Measurements from ENCODE around the gene AUH.

Gene AUH

GRCh38 chr9:91340395-91340967 lies 21.2 kb downstream of the AUH start:
- Histone ChIP-seq H3K36me3 (ENCODE audit: insufficient read depth, low read length) (peaks cover 22% of the 10 kb centered on the region), H3K27ac (no peak overlapping the region), H3K9ac (ENCODE audit: insufficient read length) (no peak overlapping the region), H3K4me3 (no peak overlapping the region), H3K9me3 (ENCODE audit: low read depth, low read length) (no peaks in the 10 kb centered on the region; the same call in 1 of the 2 replicates)
- TF ChIP-seq FOXP2 (optimal IDR thresholded peaks at IDR 0.05; ENCODE audit: control extremely low read depth, extremely low read length, insufficient read depth) = no peak
- no peak for TF ChIP-seq POLR2AphosphoS5 (IDR thresholded peaks at IDR 0.05; ENCODE audit: borderline replicate concordance, low read depth, low read length)
- no peak for TF ChIP-seq EZH2 (IDR thresholded peaks at IDR 0.05)
- DNase-seq (ENCODE audit: low read depth, low spot score) = no peak

DNA sequence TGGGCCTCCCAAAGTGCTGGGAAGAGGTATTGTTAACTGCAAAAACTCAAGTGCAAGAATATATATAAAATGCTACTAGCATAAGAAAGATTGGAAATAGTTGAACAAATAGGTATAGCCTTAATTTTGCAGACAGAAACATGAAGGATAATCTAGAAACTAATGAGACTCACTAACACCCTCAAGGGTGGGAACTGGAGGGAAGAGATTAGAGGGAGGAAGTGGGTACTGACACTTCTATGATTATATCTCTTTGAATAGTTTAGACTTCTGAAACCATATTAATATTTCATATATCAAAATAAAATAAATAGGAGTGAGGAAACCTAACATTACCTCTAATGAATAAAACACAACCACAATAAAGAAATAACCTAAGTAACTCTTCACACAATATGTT lies 23.0 kb downstream of the AUH start:
- no peak overlapping the region for H3K9ac ChIP-seq (ENCODE audit: insufficient read length)
- H3K9me3 ChIP-seq (ENCODE audit: low read depth, low read length) = no peaks in the 10 kb centered on the region; the same call in 1 of the 2 replicates
- H3K36me3 ChIP-seq (ENCODE audit: insufficient read depth, low read length) = peaks cover 22% of the 10 kb centered on the region
- TF ChIP-seq POLR2AphosphoS5 (IDR thresholded peaks at IDR 0.05; ENCODE audit: borderline replicate concordance, low read depth, low read length) (no peak), EZH2 (IDR thresholded peaks at IDR 0.05) (no peak), FOXP2 (optimal IDR thresholded peaks at IDR 0.05; ENCODE audit: control extremely low read depth, extremely low read length, insufficient read depth) (no peak)
- no peak for DNase-seq (ENCODE audit: low read depth, low spot score)
- no peak overlapping the region for H3K27ac ChIP-seq
- no peak overlapping the region for H3K4me3 ChIP-seq

- no peak overlapping the region for H3K27ac ChIP-seq
- no peak for DNase-seq (ENCODE audit: low read depth, low spot score)
- H3K36me3 ChIP-seq (ENCODE audit: insufficient read depth, low read length) = peaks cover 13% of the 10 kb centered on the region
- H3K9me3 ChIP-seq (ENCODE audit: low read depth, low read length) = no peaks in the 10 kb centered on the region; the same call in 1 of the 2 replicates
- H3K4me3 ChIP-seq = no peak overlapping the region
- TF ChIP-seq FOXP2 (optimal IDR thresholded peaks at IDR 0.05; ENCODE audit: control extremely low read depth, extremely low read length, insufficient read depth) (no peak), POLR2AphosphoS5 (IDR thresholded peaks at IDR 0.05; ENCODE audit: borderline replicate concordance, low read depth, low read length) (no peak), EZH2 (IDR thresholded peaks at IDR 0.05) (no peak)
- no peak overlapping the region for H3K9ac ChIP-seq (ENCODE audit: insufficient read length)
Observed at GRCh38 chr9:91336786-91337185, 24.9 kb downstream of the AUH start.

GRCh38 chr9:91334053-91334452 lies 27.7 kb downstream of the AUH start:
- peaks cover 5% of the 10 kb centered on the region for H3K36me3 ChIP-seq (ENCODE audit: insufficient read depth, low read length)
- no peak overlapping the region for H3K4me3 ChIP-seq
- H3K27ac ChIP-seq = no peak overlapping the region
- H3K9ac ChIP-seq (ENCODE audit: insufficient read length) = no peak overlapping the region
- no peaks in the 10 kb centered on the region for H3K9me3 ChIP-seq (ENCODE audit: low read depth, low read length)
- DNase-seq (ENCODE audit: low read depth, low spot score) = no peak
- TF ChIP-seq POLR2AphosphoS5 (IDR thresholded peaks at IDR 0.05; ENCODE audit: borderline replicate concordance, low read depth, low read length) (no peak), EZH2 (IDR thresholded peaks at IDR 0.05) (no peak), FOXP2 (optimal IDR thresholded peaks at IDR 0.05; ENCODE audit: control extremely low read depth, extremely low read length, insufficient read depth) (no peak)

DNA sequence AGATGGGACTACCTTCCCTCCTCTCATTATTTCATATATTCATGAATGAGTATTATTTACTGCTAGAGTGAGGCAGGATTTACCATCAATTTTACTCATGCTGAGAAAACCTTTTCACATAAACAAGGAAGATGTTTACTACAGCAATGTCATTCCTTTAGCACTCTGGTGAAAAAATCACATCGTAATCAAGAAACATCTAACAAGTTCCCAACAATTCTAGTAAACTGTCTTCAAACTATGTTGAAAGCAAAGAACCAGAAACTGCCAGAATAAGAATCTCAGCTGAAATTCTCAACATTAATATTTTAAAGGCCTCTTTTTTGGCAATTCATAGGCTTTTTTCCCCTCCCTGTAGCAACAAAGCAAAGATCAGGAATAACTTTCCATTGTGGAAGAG lies 28.2 kb downstream of the AUH start:
- no peak overlapping the region for H3K9ac ChIP-seq (ENCODE audit: insufficient read length)
- DNase-seq (ENCODE audit: low read depth, low spot score) = no peak
- no peak overlapping the region for H3K27ac ChIP-seq
- TF ChIP-seq EZH2 (IDR thresholded peaks at IDR 0.05) = no peak
- no peak for TF ChIP-seq FOXP2 (optimal IDR thresholded peaks at IDR 0.05; ENCODE audit: control extremely low read depth, extremely low read length, insufficient read depth)
- no peak for TF ChIP-seq POLR2AphosphoS5 (IDR thresholded peaks at IDR 0.05; ENCODE audit: borderline replicate concordance, low read depth, low read length)
- H3K4me3 ChIP-seq = no peak overlapping the region
- H3K9me3 ChIP-seq (ENCODE audit: low read depth, low read length) = no peaks in the 10 kb centered on the region
- peaks cover 4% of the 10 kb centered on the region; the same call in 1 of the 2 replicates for H3K36me3 ChIP-seq (ENCODE audit: insufficient read depth, low read length)

DNA sequence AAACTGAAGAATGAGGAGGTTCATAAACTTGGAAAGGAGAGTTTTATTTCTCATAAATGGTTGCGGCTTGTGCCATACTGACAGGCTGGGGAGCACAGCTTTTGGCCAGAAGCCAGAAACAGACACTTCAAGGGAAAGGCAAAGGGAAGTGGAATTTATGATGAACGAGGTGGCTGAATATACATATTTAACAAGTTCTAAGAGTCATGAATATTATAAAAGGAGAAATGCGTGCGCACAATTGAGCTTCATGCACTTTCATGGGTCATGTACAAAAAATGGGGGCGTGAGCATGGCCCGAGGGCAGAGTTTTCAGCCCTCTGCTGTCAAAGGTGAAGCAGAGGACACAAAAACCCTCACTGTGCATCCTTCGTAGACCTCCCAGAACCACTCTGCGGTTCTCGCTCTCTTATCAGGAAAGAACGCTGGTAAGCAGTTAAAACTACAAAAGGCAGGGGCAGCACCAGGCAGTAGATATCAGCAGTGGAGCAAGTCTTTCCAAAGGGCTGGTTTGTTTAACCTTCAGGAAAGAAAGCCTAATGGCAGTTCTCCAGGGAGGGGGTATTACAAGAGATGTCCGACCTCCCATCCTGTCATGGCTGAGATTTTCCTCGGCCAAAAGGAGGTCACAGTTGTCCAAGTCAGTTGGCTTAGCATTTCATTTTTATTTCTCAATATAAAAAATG lies 29.0 kb downstream of the AUH start:
- Histone ChIP-seq H3K27ac (no peak overlapping the region), H3K36me3 (ENCODE audit: insufficient read depth, low read length) (peaks cover 8% of the 10 kb centered on the region), H3K9ac (ENCODE audit: insufficient read length) (no peak overlapping the region), H3K9me3 (ENCODE audit: low read depth, low read length) (no peaks in the 10 kb centered on the region), H3K4me3 (no peak overlapping the region)
- no peak for DNase-seq (ENCODE audit: low read depth, low spot score)
- TF ChIP-seq POLR2AphosphoS5 (IDR thresholded peaks at IDR 0.05; ENCODE audit: borderline replicate concordance, low read depth, low read length) (no peak), EZH2 (IDR thresholded peaks at IDR 0.05) (no peak), FOXP2 (optimal IDR thresholded peaks at IDR 0.05; ENCODE audit: control extremely low read depth, extremely low read length, insufficient read depth) (no peak)

DNA sequence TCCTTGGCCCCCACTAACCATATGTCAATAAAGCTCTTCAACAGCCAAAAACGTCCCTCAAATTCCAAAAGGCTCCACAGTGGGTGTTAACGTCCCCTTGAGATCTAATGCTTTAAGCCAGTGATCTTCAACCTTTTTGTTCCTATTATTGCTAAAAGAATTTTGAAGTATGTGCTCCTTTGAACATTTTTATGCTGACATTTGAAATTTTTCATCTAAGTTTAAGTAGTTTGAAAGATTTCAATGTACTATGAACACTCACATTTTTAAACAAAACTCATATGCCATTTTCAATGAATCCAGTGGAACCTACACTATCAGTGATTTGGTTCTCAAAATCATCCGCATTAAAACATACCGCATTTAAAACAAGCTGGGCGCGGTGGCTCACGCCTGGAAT lies 29.9 kb downstream of the AUH start:
- DNase-seq (ENCODE audit: low read depth, low spot score) = no peak
- Histone ChIP-seq H3K4me3 (no peak overlapping the region), H3K9ac (ENCODE audit: insufficient read length) (no peak overlapping the region), H3K27ac (no peak overlapping the region), H3K9me3 (ENCODE audit: low read depth, low read length) (no peaks in the 10 kb centered on the region), H3K36me3 (ENCODE audit: insufficient read depth, low read length) (peaks cover 9% of the 10 kb centered on the region)
- no peak for TF ChIP-seq POLR2AphosphoS5 (IDR thresholded peaks at IDR 0.05; ENCODE audit: borderline replicate concordance, low read depth, low read length)
- TF ChIP-seq FOXP2 (optimal IDR thresholded peaks at IDR 0.05; ENCODE audit: control extremely low read depth, extremely low read length, insufficient read depth) = no peak
- no peak for TF ChIP-seq EZH2 (IDR thresholded peaks at IDR 0.05)

DNA sequence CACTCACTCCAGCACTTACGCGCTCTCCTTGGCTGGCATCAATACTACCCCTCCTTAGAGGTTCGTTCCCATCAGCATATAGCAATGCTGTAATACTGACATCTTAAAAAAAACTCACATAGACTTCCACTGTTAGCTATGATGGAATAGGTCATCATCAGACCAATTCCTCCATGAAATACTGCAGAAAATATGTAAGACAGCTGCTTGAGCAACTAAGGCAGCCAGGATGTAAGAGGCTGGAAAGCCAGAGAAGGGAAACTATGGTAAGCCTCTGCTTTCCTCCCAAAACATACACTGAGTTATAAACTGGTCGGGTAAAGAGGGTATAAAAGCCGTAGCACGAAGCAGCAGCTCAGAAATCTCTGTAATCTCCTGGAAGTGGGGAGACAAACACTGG lies 33.5 kb downstream of the AUH start:
- H3K27ac ChIP-seq = no peak overlapping the region
- TF ChIP-seq EZH2 (IDR thresholded peaks at IDR 0.05) = no peak
- TF ChIP-seq FOXP2 (optimal IDR thresholded peaks at IDR 0.05; ENCODE audit: control extremely low read depth, extremely low read length, insufficient read depth) = no peak
- peaks cover 11% of the 10 kb centered on the region for H3K36me3 ChIP-seq (ENCODE audit: insufficient read depth, low read length)
- DNase-seq (ENCODE audit: low read depth, low spot score) = no peak
- no peaks in the 10 kb centered on the region for H3K9me3 ChIP-seq (ENCODE audit: low read depth, low read length)
- no peak overlapping the region for H3K9ac ChIP-seq (ENCODE audit: insufficient read length)
- no peak overlapping the region for H3K4me3 ChIP-seq
